ENCODE measurements around the gene DNAJA1. TPM values are rescaled to one million over a fixed set of nuclear protein-coding genes. Genes with fewer than 3 reads are reported as not detected.

DNAJA1 gene
- total and polyA plus RNA-seq, 12 donors: 27.3 to 90.4 (median 54.7) TPM

DNA sequence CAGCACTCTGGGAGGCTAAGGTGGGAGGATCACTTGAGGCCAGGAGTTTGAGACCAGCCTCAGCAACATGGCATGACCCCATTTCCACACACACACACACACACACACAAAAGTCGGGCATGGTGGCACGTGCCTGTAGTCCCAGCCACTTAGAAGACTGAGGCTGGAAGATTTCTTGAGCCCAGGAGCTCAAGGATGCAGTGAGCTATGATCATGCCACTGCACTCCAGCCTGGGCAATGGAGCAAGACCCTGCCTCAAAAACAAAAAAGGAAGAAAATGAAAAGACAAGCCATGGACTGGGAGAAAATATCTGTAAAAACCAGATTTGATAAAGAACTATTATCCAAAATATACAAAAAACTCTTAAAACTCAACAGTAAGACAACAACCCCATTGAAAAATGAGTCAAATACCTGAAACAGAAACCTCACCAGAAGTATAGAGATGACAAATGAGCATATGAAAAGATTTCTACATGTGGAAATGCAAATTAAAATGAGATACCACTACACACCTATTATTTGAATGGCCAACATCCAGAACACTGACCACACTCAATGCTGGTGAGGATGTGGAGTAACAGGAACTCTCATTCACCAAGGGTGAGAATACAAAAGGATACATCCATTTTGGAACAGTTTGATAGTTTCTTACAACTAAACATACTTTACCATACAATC is 24.7 kb downstream of the DNAJA1 start:
- H3K4me3 ChIP-seq: no peak overlapping the region
- H3K27ac ChIP-seq: no peak overlapping the region
- intact Hi-C loops (cut with DNase I): no loop called here
- WGBS, 2 donors: 95 to 96% methylated on average over 2 of the region's 2 CpGs
- TF ChIP-seq CTCF (IDR thresholded peaks at IDR 0.05): no peak
- H3K9me3 ChIP-seq: no peaks in the 10 kb centered on the region
- H3K36me3 ChIP-seq: peaks cover 0 to 96% (median 36%) of the 10 kb centered on the region in 9 donors
- H3K4me1 ChIP-seq: peaks cover 0 to 3% (median 0%) of the 10 kb centered on the region in 9 donors
- DNase-seq: no peak
- ATAC-seq: no peak
- no peaks in the 10 kb centered on the region for H3K27me3 ChIP-seq

DNA sequence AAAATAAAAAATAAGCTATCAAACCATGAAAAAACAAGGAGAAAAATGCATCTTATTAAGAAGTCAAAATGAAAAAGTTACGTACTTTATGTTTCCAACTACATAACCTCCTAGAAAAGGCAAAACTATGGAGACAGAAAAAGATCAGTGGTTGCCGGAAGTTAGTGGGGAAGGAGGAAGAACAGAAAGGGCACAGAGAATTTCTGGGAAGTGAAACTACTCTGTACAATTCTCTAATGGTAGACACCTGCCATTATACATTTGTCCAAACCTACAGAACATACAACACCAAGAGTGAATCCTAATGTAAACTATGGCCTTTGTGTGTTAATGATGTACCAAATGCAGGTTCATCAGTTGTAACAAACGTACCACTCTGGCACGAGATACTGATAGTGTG is 26.1 kb downstream of the DNAJA1 start:
- H3K27ac ChIP-seq: no peak overlapping the region
- H3K4me1 ChIP-seq: no peaks in the 10 kb centered on the region
- DNase-seq (no peak), ATAC-seq (no peak)
- intact Hi-C loops (cut with DNase I): no loop called here
- H3K9me3 ChIP-seq: no peaks in the 10 kb centered on the region
- TF ChIP-seq CTCF (IDR thresholded peaks at IDR 0.05): no peak
- H3K4me3 ChIP-seq: no peak overlapping the region
- H3K27me3 ChIP-seq: no peaks in the 10 kb centered on the region
- 93 to 96% methylated on average over 4 of the region's 4 CpGs for WGBS, 2 donors
- H3K36me3 ChIP-seq: peaks cover 0 to 100% (median 43%) of the 10 kb centered on the region in 9 donors

DNA sequence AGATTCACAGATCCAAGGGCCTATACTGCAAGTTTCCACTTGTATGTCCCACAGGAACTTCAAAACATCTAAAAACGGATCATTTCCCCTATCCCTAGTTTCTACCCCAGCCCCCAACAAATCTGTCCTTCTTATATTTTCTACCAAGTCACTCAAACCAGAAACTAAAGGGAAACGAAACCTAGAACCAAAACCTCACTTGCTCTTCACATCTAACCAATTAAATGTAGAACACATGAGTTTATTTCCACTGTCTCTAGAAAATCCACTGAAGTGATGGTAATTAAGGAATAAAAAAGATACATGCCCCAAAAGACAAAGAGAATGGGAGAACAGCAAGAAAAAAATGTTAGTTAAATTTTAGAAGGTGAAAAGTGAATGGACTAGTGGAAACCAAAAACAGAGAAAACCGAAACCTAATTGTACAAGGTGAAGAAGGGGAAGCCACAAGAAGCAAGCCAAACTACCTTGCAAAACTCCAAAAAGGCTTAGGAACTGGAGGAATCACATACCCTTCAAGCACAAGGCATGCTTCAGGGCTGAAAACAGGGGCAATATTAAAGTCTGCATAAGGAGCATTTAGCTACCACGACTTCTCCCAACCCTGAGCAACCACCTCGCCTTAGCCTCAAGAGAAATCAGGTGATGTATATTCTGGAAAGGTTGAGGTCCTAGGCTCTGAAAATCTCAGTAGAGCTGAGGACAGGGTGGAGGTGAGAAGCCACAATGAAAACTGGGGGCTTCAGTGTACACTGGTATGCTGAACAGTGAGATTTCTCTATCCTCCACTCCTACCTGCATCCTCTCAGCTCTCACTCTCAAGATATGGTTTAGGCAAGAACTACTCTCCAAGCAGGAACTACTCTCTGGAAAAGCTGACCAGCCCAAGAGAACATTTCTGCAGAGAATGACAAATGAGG is 40.3 kb downstream of the DNAJA1 start:
- Histone ChIP-seq H3K36me3 (peaks cover 0 to 100% (median 52%) of the 10 kb centered on the region in 9 donors), H3K9me3 (no peaks in the 10 kb centered on the region), H3K4me3 (no peak overlapping the region), H3K27ac (peak overlapping the region in 1 of 10 donors; percentile 32), H3K27me3 (no peaks in the 10 kb centered on the region), H3K4me1 (peaks cover 0 to 14% (median 0%) of the 10 kb centered on the region in 9 donors)
- DNase-seq (no peak), ATAC-seq (peak in 1 of 8 donors; percentile 30)
- intact Hi-C loops (cut with DNase I): no loop called here
- TF ChIP-seq CTCF (IDR thresholded peaks at IDR 0.05): no peak
- WGBS, 2 donors: 88 to 91% methylated on average over 5 of the region's 5 CpGs

GRCh38 chr9:33068991-33069390 is 43.9 kb downstream of the DNAJA1 start:
- Histone ChIP-seq H3K9me3 (no peaks in the 10 kb centered on the region), H3K4me1 (peaks cover 0 to 25% (median 0%) of the 10 kb centered on the region in 9 donors), H3K4me3 (no peak overlapping the region), H3K27me3 (no peaks in the 10 kb centered on the region), H3K27ac (no peak overlapping the region), H3K36me3 (peaks cover 0 to 100% (median 58%) of the 10 kb centered on the region in 9 donors)
- ATAC-seq: no peak
- no peak for TF ChIP-seq CTCF (IDR thresholded peaks at IDR 0.05)
- intact Hi-C loops (cut with DNase I): no loop called here
- DNase-seq: no peak
- WGBS, 2 donors: 90 to 91% methylated on average over 1 of the region's 1 CpG
